CD8-positive, alpha-beta memory T cell (primary cell): ENCODE measurements around the gene BAK1. TPM values are rescaled to one million over a fixed set of nuclear protein-coding genes. Genes with fewer than 3 reads are reported as not detected.
"Not testable (repeated sequence)": the region's sequence is repeated elsewhere in the genome, so short reads cannot be mapped to it uniquely, and the experiment has no call there.

ENCODE experiments used
- CTCF ChIA-PET: fragments of 350-600 bp; sonication (Branson Sonifier 250); formaldehyde crosslinking; loops from one replicate; lab custom pipeline; 2021; ENCODE audit warnings: antibody characterized with exemption; lab: Charles Lee
- POLR2A ChIA-PET: fragments of 350-600 bp; sonication (Branson Sonifier 250); formaldehyde crosslinking; loops from one replicate; lab custom pipeline; 2021; ENCODE audit warnings: antibody characterized with exemption; lab: Charles Lee
- DNase-seq, 5 donors: peaks; one replicate each; pipeline versions ENCODE4 v3.0.0 to v3.0.0-alpha.2; 2020 to 2022; ENCODE audit warnings: mixed read lengths in 1 of 5
- H3K27ac ChIP-seq: one replicate; pipeline ENCODE4 v1.7.0; 2013; ENCODE audit warnings: low read depth, mild to moderate bottlenecking, low read length, moderate library complexity
- H3K27me3 ChIP-seq: 2 replicates; pipeline ENCODE4 v1.7.0; 2013; ENCODE audit warnings: low read length, mild to moderate bottlenecking; ENCODE audit not compliant: insufficient read depth, poor library complexity, severe bottlenecking
- H3K36me3 ChIP-seq: 2 replicates; pipeline ENCODE4 v1.7.0; 2013; ENCODE audit warnings: mild to moderate bottlenecking, low read length, moderate library complexity; ENCODE audit not compliant: insufficient read depth
- H3K4me1 ChIP-seq: 2 replicates; pipeline ENCODE4 v1.7.0; 2013; ENCODE audit warnings: mild to moderate bottlenecking, low read length, moderate library complexity; ENCODE audit not compliant: insufficient read depth
- H3K4me3 ChIP-seq: 2 replicates; pipeline ENCODE4 v1.7.0; 2013; ENCODE audit warnings: mild to moderate bottlenecking, low read length
- H3K9me3 ChIP-seq: 2 replicates; pipeline ENCODE4 v1.7.0; 2013; ENCODE audit warnings: mild to moderate bottlenecking, low read length
- H3K27ac Mint-ChIP-seq, 8 donors: one replicate each; pipeline ENCODE4 v1.8.0; 2020 to 2021; ENCODE audit warnings: mixed read lengths in 8 of 8, mild to moderate bottlenecking in 6 of 8, inconsistent platforms in 3 of 8, moderate library complexity in 3 of 8
- H3K27me3 Mint-ChIP-seq, 2 donors: one replicate each; pipeline ENCODE4 v1.8.0; 2020 to 2021; ENCODE audit warnings: mixed read lengths in 2 of 2, mild to moderate bottlenecking in 1 of 2, moderate library complexity in 1 of 2
- H3K36me3 Mint-ChIP-seq, 3 donors: one replicate each; pipeline ENCODE4 v1.8.0; 2020 to 2021; ENCODE audit warnings: mixed read lengths in 3 of 3, inconsistent platforms in 1 of 3, mild to moderate bottlenecking in 1 of 3
- H3K4me1 Mint-ChIP-seq, 3 donors: one replicate each; pipeline ENCODE4 v1.8.0; 2020 to 2021; ENCODE audit warnings: mixed read lengths in 3 of 3, inconsistent platforms in 1 of 3, mild to moderate bottlenecking in 1 of 3
- H3K4me3 Mint-ChIP-seq, 7 donors: one replicate each; pipeline ENCODE4 v1.8.0; 2020 to 2021; ENCODE audit warnings: mixed read lengths in 7 of 7, mild to moderate bottlenecking in 6 of 7, moderate library complexity in 4 of 7, inconsistent platforms in 2 of 7
- H3K9me3 Mint-ChIP-seq, 5 donors: one replicate each; pipeline ENCODE4 v1.8.0; 2020 to 2022; ENCODE audit warnings: mixed read lengths in 5 of 5, mild to moderate bottlenecking in 3 of 5, moderate library complexity in 2 of 5, inconsistent platforms in 1 of 5
- polyA plus RNA-seq: library from polyadenylated mRNA; unstranded; fragments of 300-500 nt; fragmentation: Illumina TruSeq; gene quantifications from one replicate; pipeline ENCODE4 v1.2.3, GENCODE V29; 2021
- total RNA-seq, 2 experiments: library from RNA; stranded (reverse); gene quantifications; one replicate each; pipeline ENCODE4 v1.2.3, GENCODE V29; 2021

Gene BAK1
- total and polyA plus RNA-seq, 3 experiments from 2014 or later = 43.4 to 50.1 (median 48.5) TPM

DNA sequence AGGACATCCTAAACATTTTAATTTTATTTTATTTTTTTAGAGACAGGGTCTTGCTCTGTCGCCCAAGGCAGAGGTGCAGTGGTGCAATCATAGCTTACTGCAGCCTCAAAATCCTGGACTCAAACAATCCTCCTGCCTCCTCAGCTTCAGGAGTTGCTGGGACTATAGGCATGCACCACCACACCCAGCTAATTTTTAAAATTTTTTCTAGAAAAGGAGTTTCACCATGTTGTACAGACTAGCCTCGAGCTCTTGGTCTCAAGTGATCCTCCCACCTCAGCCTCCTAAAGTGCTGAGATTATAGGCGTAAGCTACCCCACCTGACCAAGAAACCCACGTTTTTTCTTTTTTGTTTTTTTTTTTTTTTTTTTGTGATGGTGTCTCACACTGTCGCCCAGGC is 33.3 kb downstream of the BAK1 start:
- H3K27ac Mint-ChIP-seq = peak overlapping the region in 1 of 8 donors; percentile 50
- H3K27me3 Mint-ChIP-seq = peaks cover 0 to 4% of the 10 kb centered on the region in 2 donors
- H3K4me3 ChIP-seq = no peak overlapping the region
- no peak overlapping the region for H3K27ac ChIP-seq
- H3K36me3 Mint-ChIP-seq = no peaks in the 10 kb centered on the region
- H3K36me3 ChIP-seq = no peaks in the 10 kb centered on the region
- no peak for DNase-seq
- H3K9me3 ChIP-seq = no peaks in the 10 kb centered on the region
- H3K4me3 Mint-ChIP-seq = no peak overlapping the region
- H3K9me3 Mint-ChIP-seq = no peaks in the 10 kb centered on the region
- ChIA-PET CTCF (no interaction called here), POLR2A (no interaction called here)
- no peaks in the 10 kb centered on the region for H3K27me3 ChIP-seq
- H3K4me1 Mint-ChIP-seq = peaks cover 15 to 21% (median 18%) of the 10 kb centered on the region in 3 donors
- H3K4me1 ChIP-seq = peaks cover 21% of the 10 kb centered on the region

DNA sequence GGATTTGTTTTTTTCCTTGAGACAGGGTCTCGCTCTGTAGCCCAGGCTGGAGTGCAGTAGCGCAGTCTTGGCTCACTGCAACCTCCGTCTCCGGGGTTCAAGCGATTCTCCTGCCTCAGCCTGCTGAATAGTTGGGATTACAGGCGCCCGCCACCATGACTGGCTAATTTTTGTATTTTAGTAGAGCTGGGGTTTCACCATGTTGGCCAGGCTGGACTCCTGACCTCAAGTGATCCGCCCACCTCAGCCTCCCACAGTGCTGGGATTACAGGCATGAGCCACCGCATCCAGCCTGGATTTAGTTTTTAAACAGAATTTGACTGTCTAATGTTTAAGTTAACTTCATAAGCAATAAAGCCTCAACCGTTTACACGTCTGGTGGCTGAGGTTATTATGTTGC is 34.8 kb downstream of the BAK1 start:
- DNase-seq, H3K4me3 Mint-ChIP-seq, H3K27me3 ChIP-seq, H3K9me3 Mint-ChIP-seq, H3K4me3 ChIP-seq, H3K36me3 Mint-ChIP-seq, H3K9me3 ChIP-seq, H3K27ac Mint-ChIP-seq, H3K27me3 Mint-ChIP-seq, CTCF ChIA-PET, POLR2A ChIA-PET, H3K36me3 ChIP-seq, H3K27ac ChIP-seq: not testable (repeated sequence)
- peaks cover 21% of the 10 kb centered on the region for H3K4me1 ChIP-seq
- H3K4me1 Mint-ChIP-seq = peaks cover 15 to 21% (median 18%) of the 10 kb centered on the region in 3 donors

DNA sequence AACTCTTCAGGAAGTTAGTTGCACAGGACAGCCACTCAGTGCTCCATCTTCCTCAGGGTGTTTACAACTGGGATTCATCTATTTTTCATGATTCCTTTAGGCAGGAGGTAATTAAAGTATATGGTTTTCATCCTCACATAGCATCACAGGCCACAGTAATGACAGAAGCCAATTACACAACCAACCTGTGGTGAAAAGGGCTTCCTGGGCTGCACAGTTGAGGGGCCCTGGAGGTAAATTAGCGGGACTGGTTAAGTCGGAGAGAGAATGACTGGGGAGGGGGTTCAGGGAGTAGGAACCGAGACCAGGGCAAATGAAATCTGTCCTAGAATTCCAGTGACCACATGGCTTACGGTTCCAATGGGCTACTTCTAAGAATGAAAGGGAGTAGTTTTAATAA is 37.0 kb downstream of the BAK1 start:
- H3K27ac ChIP-seq = no peak overlapping the region
- ChIA-PET CTCF (no interaction called here), POLR2A (no interaction called here)
- H3K4me1 ChIP-seq = peaks cover 14% of the 10 kb centered on the region
- no peaks in the 10 kb centered on the region for H3K27me3 Mint-ChIP-seq
- H3K4me3 Mint-ChIP-seq = no peak overlapping the region
- no peaks in the 10 kb centered on the region for H3K9me3 ChIP-seq
- no peaks in the 10 kb centered on the region for H3K9me3 Mint-ChIP-seq
- H3K27me3 ChIP-seq = no peaks in the 10 kb centered on the region
- H3K36me3 Mint-ChIP-seq = no peaks in the 10 kb centered on the region
- no peak for DNase-seq
- no peak overlapping the region for H3K4me3 ChIP-seq
- H3K4me1 Mint-ChIP-seq = peaks cover 9 to 10% (median 9%) of the 10 kb centered on the region in 3 donors
- H3K36me3 ChIP-seq = no peaks in the 10 kb centered on the region
- peak overlapping the region in 1 of 8 donors; percentile 41 for H3K27ac Mint-ChIP-seq

DNA sequence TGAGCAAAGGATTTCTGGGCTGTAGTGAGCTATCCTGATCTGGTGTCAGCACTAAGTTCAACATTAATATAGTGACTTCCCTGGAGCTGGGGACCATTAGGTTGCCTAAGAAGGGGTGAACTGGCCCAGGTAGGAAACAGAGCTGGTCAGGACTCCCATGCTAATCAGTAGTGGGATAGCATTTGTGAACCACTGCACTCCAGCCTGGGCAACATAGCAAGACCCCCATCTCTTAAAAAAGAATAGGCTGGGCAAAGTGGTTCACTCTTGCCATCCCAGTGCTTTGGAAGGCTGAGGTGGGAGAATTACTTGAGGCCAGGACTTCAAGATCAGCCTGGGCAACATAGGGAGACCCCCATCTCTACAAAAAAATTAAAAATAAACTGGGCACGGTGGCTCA is 39.3 kb downstream of the BAK1 start:
- Histone ChIP-seq H3K4me3 (no peak overlapping the region), H3K27me3 (no peaks in the 10 kb centered on the region), H3K4me1 (no peaks in the 10 kb centered on the region), H3K36me3 (no peaks in the 10 kb centered on the region), H3K9me3 (no peaks in the 10 kb centered on the region), H3K27ac (no peak overlapping the region)
- DNase-seq = no peak
- no peaks in the 10 kb centered on the region for H3K9me3 Mint-ChIP-seq
- no peak overlapping the region for H3K27ac Mint-ChIP-seq
- H3K4me1 Mint-ChIP-seq = peaks cover 0 to 2% (median under 1%) of the 10 kb centered on the region in 3 donors
- CTCF ChIA-PET = interaction anchor here (1.3 kb wide), 1 partner anchor 30 kb away, joined by 4 read pairs; no protein-coding TSS in a partner anchor
- no peaks in the 10 kb centered on the region for H3K36me3 Mint-ChIP-seq
- no peak overlapping the region for H3K4me3 Mint-ChIP-seq
- POLR2A ChIA-PET = no interaction called here
- no peaks in the 10 kb centered on the region for H3K27me3 Mint-ChIP-seq

DNA sequence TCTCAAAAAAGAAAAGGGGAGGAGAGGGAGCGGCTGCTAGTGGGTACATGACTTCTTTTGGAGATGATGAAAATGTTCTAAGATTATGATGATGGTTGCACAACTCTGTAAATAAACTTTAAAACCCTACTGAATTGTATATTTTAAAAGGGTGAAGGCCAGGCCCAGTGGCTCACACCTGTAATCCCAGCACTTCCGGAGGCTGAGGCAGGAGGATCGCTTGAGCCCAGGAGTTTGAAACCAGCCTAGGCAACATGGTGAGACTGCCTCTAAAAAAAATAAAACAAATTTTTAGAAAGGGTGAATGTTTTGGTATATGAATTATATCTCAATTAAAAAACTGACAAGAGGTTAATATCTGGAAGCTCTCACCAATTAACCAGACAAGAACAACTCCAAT is 45.4 kb downstream of the BAK1 start:
- ChIA-PET CTCF (no interaction called here), POLR2A (interaction anchor here (1.8 kb wide), 1 partner anchor 36 kb away, joined by 14 read pairs; no protein-coding TSS in a partner anchor)
- Mint-ChIP-seq H3K4me1 (peaks cover 26 to 27% (median 26%) of the 10 kb centered on the region in 3 donors), H3K27ac (peak overlapping the region in 1 of 8 donors; percentile 55), H3K36me3 (no peaks in the 10 kb centered on the region), H3K9me3 (no peaks in the 10 kb centered on the region), H3K4me3 (peak overlapping the region in 2 of 7 donors; percentile 40 to 82), H3K27me3 (no peaks in the 10 kb centered on the region)
- Histone ChIP-seq H3K36me3 (no peaks in the 10 kb centered on the region), H3K9me3 (no peaks in the 10 kb centered on the region), H3K4me3 (no peak overlapping the region), H3K27me3 (no peaks in the 10 kb centered on the region), H3K27ac (no peak overlapping the region), H3K4me1 (peaks cover 11% of the 10 kb centered on the region)
- DNase-seq = no peak

DNA sequence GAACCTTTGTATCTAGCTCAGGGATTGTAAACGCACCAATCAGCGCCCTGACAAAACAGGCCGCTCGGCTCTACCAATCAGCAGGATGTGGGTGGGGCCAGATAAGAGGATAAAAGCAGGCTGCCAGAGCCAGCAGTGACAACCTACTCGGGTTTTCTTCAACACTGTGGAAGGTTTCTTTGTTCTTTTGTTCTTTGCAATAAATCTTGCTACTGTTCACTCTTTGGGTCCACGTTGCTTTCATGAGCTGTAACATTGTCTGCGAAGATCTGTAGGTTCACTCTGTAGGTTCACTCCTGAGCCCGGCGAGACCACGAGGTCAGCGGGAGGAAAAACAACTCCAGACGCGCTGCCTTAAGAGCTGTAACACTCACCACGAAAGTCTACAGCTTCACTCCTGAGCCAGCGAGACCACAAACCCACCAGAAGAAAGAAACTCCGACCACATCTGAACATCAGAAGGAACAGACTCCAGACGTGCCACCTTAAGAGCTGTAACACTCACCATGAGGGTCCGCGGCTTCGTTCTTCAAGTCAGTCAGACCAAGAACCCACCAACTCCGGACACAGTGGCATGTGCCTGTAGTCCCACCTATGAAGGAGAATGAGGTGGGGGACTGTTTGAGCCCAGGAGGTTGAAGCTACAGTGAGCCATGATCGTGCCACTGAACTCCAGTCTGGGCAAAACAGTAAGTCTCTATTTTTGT is 46.8 kb downstream of the BAK1 start:
- ChIA-PET POLR2A (interaction anchor here (0.6 to 1.8 kb wide), 3 partner anchors 23 to 102 kb away, joined by 4 to 14 read pairs (median 4); no protein-coding TSS in a partner anchor), CTCF (interaction anchor here (0.9 to 1.8 kb wide), 4 partner anchors 15 to 178 kb away, joined by 3 to 4 read pairs (median 3); partner anchors contain the start of genes ITPR3 and UQCC2)
- Histone ChIP-seq H3K4me3 (peak overlapping the region; percentile 63), H3K4me1 (peaks cover 11% of the 10 kb centered on the region), H3K27ac (peak overlapping the region; percentile 25)
- not testable (repeated sequence) for H3K36me3 ChIP-seq, H3K9me3 Mint-ChIP-seq, H3K36me3 Mint-ChIP-seq, H3K27me3 ChIP-seq, H3K27me3 Mint-ChIP-seq, H3K9me3 ChIP-seq
- Mint-ChIP-seq H3K27ac (peak overlapping the region; percentile 55 to 95 (median 92)), H3K4me1 (peaks cover 26 to 27% (median 26%) of the 10 kb centered on the region in 3 donors), H3K4me3 (peak overlapping the region; percentile 72 to 90 (median 82))
- peak; percentile 31 to 89 (median 79) for DNase-seq

DNA sequence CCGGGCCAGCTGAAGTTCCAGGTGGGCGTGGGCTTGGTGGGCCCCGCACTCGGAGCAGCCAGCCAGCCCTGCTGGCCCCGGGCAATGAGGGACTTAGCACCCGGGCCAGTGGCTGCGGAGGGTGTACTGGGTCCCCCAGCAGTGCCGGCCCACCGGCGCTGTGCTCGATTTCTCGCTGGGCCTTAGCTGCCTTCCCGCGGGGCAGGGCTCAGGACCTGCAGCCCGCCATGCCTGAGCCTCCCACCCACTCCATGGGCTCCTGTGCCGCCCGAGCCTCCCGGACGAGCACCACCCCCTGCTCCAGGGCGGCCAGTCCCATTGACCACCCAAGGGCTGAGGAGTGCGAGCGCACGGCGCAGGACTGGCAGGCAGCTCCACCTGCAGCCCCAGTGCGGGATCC is 47.6 kb downstream of the BAK1 start:
- peaks cover 11% of the 10 kb centered on the region for H3K4me1 ChIP-seq
- H3K9me3 Mint-ChIP-seq, DNase-seq, H3K27me3 ChIP-seq, H3K4me3 Mint-ChIP-seq, H3K9me3 ChIP-seq, H3K27me3 Mint-ChIP-seq, H3K36me3 ChIP-seq, POLR2A ChIA-PET, H3K4me3 ChIP-seq, H3K27ac ChIP-seq, H3K36me3 Mint-ChIP-seq: not testable (repeated sequence)
- Mint-ChIP-seq H3K4me1 (peaks cover 24 to 27% (median 26%) of the 10 kb centered on the region in 3 donors), H3K27ac (peak overlapping the region in 1 of 8 donors; percentile 55)
- CTCF ChIA-PET = interaction anchor here (1.3 to 1.8 kb wide), 2 partner anchors 16 to 47 kb away, joined by 3 to 4 read pairs; no protein-coding TSS in a partner anchor

DNA sequence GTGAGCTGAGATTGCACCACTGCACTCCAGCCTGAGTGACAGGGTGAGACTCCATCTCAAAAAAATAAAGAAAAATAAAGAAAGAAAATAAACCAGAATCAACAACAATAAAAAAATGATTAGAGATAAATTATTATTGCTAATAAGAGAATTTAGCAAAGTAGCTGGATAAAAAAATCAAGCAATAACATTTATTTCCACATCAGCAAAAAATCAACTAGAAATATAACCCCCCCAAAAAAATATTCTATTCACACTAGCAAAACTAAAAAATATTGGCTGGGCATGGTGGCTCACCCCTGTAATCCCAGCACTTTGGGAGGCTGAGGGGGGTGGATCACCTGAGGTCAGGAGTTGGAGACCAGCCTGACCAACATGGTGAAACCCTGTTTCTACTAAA is 49.5 kb downstream of the BAK1 start:
- H3K9me3 Mint-ChIP-seq, DNase-seq, H3K4me3 Mint-ChIP-seq, H3K9me3 ChIP-seq, H3K27ac ChIP-seq, H3K27me3 ChIP-seq, POLR2A ChIA-PET, CTCF ChIA-PET, H3K36me3 ChIP-seq, H3K27me3 Mint-ChIP-seq, H3K4me3 ChIP-seq, H3K36me3 Mint-ChIP-seq: not testable (repeated sequence)
- H3K4me1 ChIP-seq = peaks cover 11% of the 10 kb centered on the region
- H3K4me1 Mint-ChIP-seq = peaks cover 24 to 26% (median 25%) of the 10 kb centered on the region in 3 donors
- H3K27ac Mint-ChIP-seq = peak overlapping the region in 1 of 8 donors; percentile 59
